Brain microvascular endothelial cell (primary cell): Measurements from ENCODE around the gene GET3.

Experiments
- DNase-seq: peaks from one replicate; pipeline ENCODE4 v3.0.0-alpha.2; 2020
- H3K27ac ChIP-seq: fragments of 250-450 bp; sonication (Bioruptor Pico); 2 replicates; pipeline ENCODE4 v1.5.1; 2020; ENCODE audit warnings: mild to moderate bottlenecking, moderate library complexity
- H3K27me3 ChIP-seq: fragments of 250-450 bp; sonication (Bioruptor Pico); replicated peaks from 2 replicates; pipeline ENCODE4 v1.5.1; 2020; ENCODE audit warnings: mild to moderate bottlenecking
- H3K36me3 ChIP-seq: fragments of 250-450 bp; sonication (Bioruptor Pico); replicated peaks from 2 replicates; pipeline ENCODE4 v1.5.1; 2020; ENCODE audit warnings: mild to moderate bottlenecking
- H3K4me3 ChIP-seq: 2 replicates; pipeline ENCODE4 v1.5.1; 2011; ENCODE audit warnings: low read depth, mild to moderate bottlenecking, control low read depth, low read length, moderate library complexity
- in situ Hi-C: cut with HindIII; loops from 2 replicates; pipeline ENCODE4 v1.10.0; 2017; ENCODE audit warnings: low sequenced_read_pairs, low pct_ligation_motif_present
- TF ChIP-seq, protein P1 (sequence below): IDR thresholded peaks from 2 replicates; pipeline ENCODE4 v1.5.1; 2011; ENCODE audit warnings: low read depth, mild to moderate bottlenecking, moderate library complexity, low read length, control low read depth, inconsistent platforms; ENCODE audit errors: missing control alignments

GET3 gene

GRCh38 chr19:12748489-12748888, 11.2 kb downstream of the GET3 start:
- peaks cover 8% of the 10 kb centered on the region for H3K27me3 ChIP-seq
- TF ChIP-seq, protein P1, sequence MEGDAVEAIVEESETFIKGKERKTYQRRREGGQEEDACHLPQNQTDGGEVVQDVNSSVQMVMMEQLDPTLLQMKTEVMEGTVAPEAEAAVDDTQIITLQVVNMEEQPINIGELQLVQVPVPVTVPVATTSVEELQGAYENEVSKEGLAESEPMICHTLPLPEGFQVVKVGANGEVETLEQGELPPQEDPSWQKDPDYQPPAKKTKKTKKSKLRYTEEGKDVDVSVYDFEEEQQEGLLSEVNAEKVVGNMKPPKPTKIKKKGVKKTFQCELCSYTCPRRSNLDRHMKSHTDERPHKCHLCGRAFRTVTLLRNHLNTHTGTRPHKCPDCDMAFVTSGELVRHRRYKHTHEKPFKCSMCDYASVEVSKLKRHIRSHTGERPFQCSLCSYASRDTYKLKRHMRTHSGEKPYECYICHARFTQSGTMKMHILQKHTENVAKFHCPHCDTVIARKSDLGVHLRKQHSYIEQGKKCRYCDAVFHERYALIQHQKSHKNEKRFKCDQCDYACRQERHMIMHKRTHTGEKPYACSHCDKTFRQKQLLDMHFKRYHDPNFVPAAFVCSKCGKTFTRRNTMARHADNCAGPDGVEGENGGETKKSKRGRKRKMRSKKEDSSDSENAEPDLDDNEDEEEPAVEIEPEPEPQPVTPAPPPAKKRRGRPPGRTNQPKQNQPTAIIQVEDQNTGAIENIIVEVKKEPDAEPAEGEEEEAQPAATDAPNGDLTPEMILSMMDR, result no peak
- H3K36me3 ChIP-seq, result peaks cover 20% of the 10 kb centered on the region
- in situ Hi-C loops, result no loop called here
- DNase-seq, result no peak
- H3K27ac ChIP-seq, result no peak overlapping the region
- no peak overlapping the region for H3K4me3 ChIP-seq

DNA sequence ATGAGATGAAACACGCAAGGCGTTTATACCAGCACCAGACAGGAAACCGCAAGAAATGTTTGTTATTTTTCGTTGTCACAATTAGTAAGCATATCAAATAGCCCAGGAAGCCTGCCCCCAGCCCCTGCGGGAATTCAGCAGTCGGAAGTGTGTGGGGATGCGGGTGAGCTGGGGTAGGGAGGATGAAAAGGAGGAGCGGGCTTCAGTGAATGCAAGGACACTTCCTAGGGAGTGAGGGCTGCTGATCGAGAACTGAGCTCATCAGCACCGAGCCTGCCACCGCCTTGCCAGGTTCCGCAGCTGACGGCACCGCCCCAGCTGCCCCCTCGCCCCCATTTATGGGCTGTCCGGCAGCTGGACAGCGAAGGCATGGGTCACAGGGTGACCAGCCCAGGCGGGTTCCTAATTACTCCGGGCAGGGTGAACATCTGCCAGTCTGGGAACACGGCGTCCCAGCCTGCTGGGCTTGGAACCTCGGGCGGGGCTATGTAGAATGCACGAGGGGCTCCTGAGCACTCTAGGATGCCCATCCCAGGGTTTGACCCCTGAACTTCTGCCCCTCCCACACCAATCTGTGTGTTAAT, 12.7 kb downstream of the GET3 start:
- Histone ChIP-seq H3K27ac (no peak overlapping the region), H3K36me3 (peaks cover 17% of the 10 kb centered on the region), H3K27me3 (peaks cover 8% of the 10 kb centered on the region), H3K4me3 (no peak overlapping the region)
- DNase-seq, result peak; percentile 39
- in situ Hi-C loops, result no loop called here
- TF ChIP-seq, protein P1, result no peak

GRCh38 chr19:12750851-12751250, 13.6 kb downstream of the GET3 start:
- Histone ChIP-seq H3K27ac (no peak overlapping the region), H3K36me3 (peaks cover 13% of the 10 kb centered on the region), H3K4me3 (no peak overlapping the region), H3K27me3 (peaks cover 8% of the 10 kb centered on the region)
- in situ Hi-C loops, result no loop called here
- TF ChIP-seq, protein P1, result no peak
- no peak for DNase-seq

- in situ Hi-C loops, result no loop called here
- Histone ChIP-seq H3K27me3 (peaks cover 8% of the 10 kb centered on the region), H3K4me3 (no peak within 1 kb of the TSS), H3K27ac (no peak within 1 kb of the TSS), H3K36me3 (peaks cover 11% of the 10 kb centered on the region)
- DNase-seq, result no peak
- TF ChIP-seq, protein P1, result no peak
These were observed 14.3 kb downstream of the GET3 start, which contains the start of gene BEST2 for GRCh38 chr19:12751635-12752034. BEST2 (plus strand) TSS chr19:12751791; CDS start chr19:12752593, 802 bp downstream.

DNA sequence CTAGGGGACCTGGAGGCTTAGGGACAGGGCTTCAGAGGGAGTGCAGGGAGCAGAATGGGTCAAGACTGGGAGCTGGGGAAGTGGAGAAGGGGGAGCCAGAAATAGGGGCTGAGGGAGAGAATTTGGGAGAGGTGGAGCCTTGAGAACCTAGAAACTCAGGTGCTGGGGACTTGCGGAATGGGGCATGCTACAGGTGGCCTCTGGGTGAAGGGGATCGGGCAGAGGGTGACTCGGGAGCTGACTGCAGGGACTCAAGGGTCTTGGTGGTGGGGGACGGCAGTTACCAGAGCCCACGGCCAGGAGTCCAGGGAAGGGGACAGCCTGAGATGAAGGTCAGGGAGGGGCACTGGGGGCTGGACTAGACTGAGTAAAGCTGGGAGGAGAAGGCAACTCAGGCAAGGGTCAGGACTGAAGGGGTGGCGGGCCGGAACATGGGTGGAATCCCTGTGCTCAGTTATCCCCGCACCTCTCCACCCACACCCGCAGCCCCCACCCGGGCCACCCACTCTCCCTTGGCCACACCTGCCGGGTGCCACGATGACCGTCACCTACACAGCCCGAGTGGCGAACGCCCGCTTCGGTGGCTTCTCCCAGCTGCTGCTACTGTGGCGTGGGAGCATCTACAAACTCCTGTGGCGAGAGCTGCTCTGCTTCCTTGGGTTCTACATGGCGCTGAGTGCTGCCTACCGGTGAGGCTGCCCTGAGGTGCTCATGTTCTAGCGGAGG, 14.9 kb downstream of the GET3 start:
- DNase-seq, result no peak
- Histone ChIP-seq H3K27ac (no peak overlapping the region), H3K4me3 (no peak overlapping the region), H3K27me3 (peaks cover 8% of the 10 kb centered on the region), H3K36me3 (peaks cover 8% of the 10 kb centered on the region)
- TF ChIP-seq, protein P1, result no peak
- in situ Hi-C loops, result no loop called here
